Loucy (cell line): ENCODE measurements around the gene RNF7.

ENCODE experiments used
- H2AFZ ChIP-seq: fragments of 200-600 bp; sonication (generic); 2 replicates; pipeline ENCODE4 v1.6.0; 2016; ENCODE audit warnings: antibody characterized with exemption, mild to moderate bottlenecking, low read length, moderate library complexity
- H3F3A ChIP-seq: fragments of 200-600 bp; 2 replicates; pipeline ENCODE4 v1.6.0; 2016; ENCODE audit warnings: antibody characterized with exemption, low read depth, mild to moderate bottlenecking
- H3K27me3 ChIP-seq: fragments of 200-600 bp; sonication (generic); 2 replicates; pipeline ENCODE4 v1.6.1; 2014; ENCODE audit warnings: low read length, mild to moderate bottlenecking; ENCODE audit not compliant: insufficient read depth, poor library complexity, severe bottlenecking
- H3K36me3 ChIP-seq: fragments of 200-600 bp; sonication (generic); 2 replicates; pipeline ENCODE4 v1.6.1; 2016; ENCODE audit warnings: low read length; ENCODE audit not compliant: insufficient read depth
- H3K4me1 ChIP-seq: fragments of 200-600 bp; sonication (generic); 2 replicates; pipeline ENCODE4 v1.5.1; 2014; ENCODE audit warnings: low read length, mild to moderate bottlenecking; ENCODE audit not compliant: insufficient read depth, poor library complexity, severe bottlenecking
- H3K4me2 ChIP-seq: fragments of 200-600 bp; sonication (generic); 2 replicates; pipeline ENCODE4 v1.6.0; 2014; ENCODE audit warnings: antibody characterized with exemption, low read length, low read depth, mild to moderate bottlenecking; ENCODE audit not compliant: poor library complexity, severe bottlenecking
- H3K4me3 ChIP-seq: fragments of 200-600 bp; sonication (generic); 2 replicates; pipeline ENCODE4 v1.5.1; 2014; ENCODE audit warnings: low read length, mild to moderate bottlenecking, mixed read lengths; ENCODE audit not compliant: poor library complexity, severe bottlenecking
- H3K79me2 ChIP-seq: fragments of 200-600 bp; sonication (generic); 2 replicates; pipeline ENCODE4 v1.6.1; 2014; ENCODE audit warnings: low read length; ENCODE audit not compliant: insufficient read depth
- H3K9ac ChIP-seq: fragments of 200-600 bp; sonication (generic); 2 replicates; pipeline ENCODE4 v1.6.0; 2014; ENCODE audit warnings: mild to moderate bottlenecking, low read depth, low read length, moderate library complexity; ENCODE audit not compliant: poor library complexity, severe bottlenecking
- H3K9me2 ChIP-seq: fragments of 200-600 bp; sonication (generic); replicated peaks from 2 replicates; pipeline ENCODE4 v1.6.1; 2016; ENCODE audit warnings: low read depth, low read length, mixed read lengths
- H3K9me3 ChIP-seq: fragments of 200-600 bp; sonication (generic); 2 replicates; pipeline ENCODE4 v1.6.1; 2014; ENCODE audit warnings: mild to moderate bottlenecking, antibody characterized with exemption, low read length, low read depth; ENCODE audit not compliant: insufficient read depth
- H4K20me1 ChIP-seq: fragments of 200-600 bp; sonication (generic); 2 replicates; pipeline ENCODE4 v1.6.0; 2014; ENCODE audit warnings: antibody characterized with exemption, low read length, mild to moderate bottlenecking; ENCODE audit not compliant: insufficient read depth, poor library complexity, severe bottlenecking
- CTCF ChIP-seq: fragments of 200-600 bp; sonication (generic); conservative IDR thresholded peaks from 2 replicates; pipeline ENCODE4 v1.5.1; 2014; ENCODE audit warnings: mild to moderate bottlenecking, antibody characterized with exemption, low read length
- EZH2phosphoT487 ChIP-seq: fragments of 200-600 bp; IDR thresholded peaks from 2 replicates; pipeline ENCODE4 v1.6.1; 2018; ENCODE audit warnings: antibody characterized with exemption, mild to moderate bottlenecking, moderate library complexity, borderline replicate concordance

The RNF7 gene

GRCh38 chr3:141722648-141723047 lies 15.4 kb upstream of the RNF7 start:
- H3K4me1 ChIP-seq = no peaks in the 10 kb centered on the region
- no peaks in the 10 kb centered on the region for H3K36me3 ChIP-seq
- no peak for TF ChIP-seq EZH2phosphoT487
- TF ChIP-seq CTCF = no peak
- no peaks in the 10 kb centered on the region for H4K20me1 ChIP-seq
- no peaks in the 10 kb centered on the region for H3K9me2 ChIP-seq
- no peak overlapping the region for H3K9ac ChIP-seq
- no peak overlapping the region for H3K4me3 ChIP-seq
- no peak overlapping the region for H2AFZ ChIP-seq
- no peaks in the 10 kb centered on the region for H3K9me3 ChIP-seq
- no peaks in the 10 kb centered on the region for H3K27me3 ChIP-seq
- no peaks in the 10 kb centered on the region for H3K79me2 ChIP-seq
- no peak overlapping the region for H3K4me2 ChIP-seq
- no peaks in the 10 kb centered on the region for H3F3A ChIP-seq

GRCh38 chr3:141723255-141723654 lies 14.8 kb upstream of the RNF7 start:
- Histone ChIP-seq H3K4me3 (no peak overlapping the region), H3K9me2 (no peaks in the 10 kb centered on the region), H3K36me3 (no peaks in the 10 kb centered on the region), H3F3A (no peaks in the 10 kb centered on the region), H3K27me3 (no peaks in the 10 kb centered on the region), H3K4me2 (no peak overlapping the region), H2AFZ (no peak overlapping the region), H4K20me1 (no peaks in the 10 kb centered on the region), H3K79me2 (no peaks in the 10 kb centered on the region), H3K9me3 (no peaks in the 10 kb centered on the region), H3K4me1 (no peaks in the 10 kb centered on the region), H3K9ac (no peak overlapping the region)
- no peak for TF ChIP-seq EZH2phosphoT487
- no peak for TF ChIP-seq CTCF

- Histone ChIP-seq H3K27me3 (no peaks in the 10 kb centered on the region), H3K36me3 (no peaks in the 10 kb centered on the region), H3K79me2 (no peaks in the 10 kb centered on the region), H3K4me1 (no peaks in the 10 kb centered on the region), H3K4me2 (no peak overlapping the region), H3F3A (no peaks in the 10 kb centered on the region), H3K9me2 (no peaks in the 10 kb centered on the region), H4K20me1 (no peaks in the 10 kb centered on the region), H3K9ac (no peak overlapping the region), H3K4me3 (no peak overlapping the region), H3K9me3 (no peaks in the 10 kb centered on the region), H2AFZ (no peak overlapping the region)
- TF ChIP-seq EZH2phosphoT487 (no peak), CTCF (no peak)
Measured at GRCh38 chr3:141724186-141724585, 13.9 kb upstream of the RNF7 start.
